Thoracic aorta (tissue), 2 donors: ENCODE results near the gene ATG9A. TPM values are rescaled to one million over a fixed set of nuclear protein-coding genes. Genes with fewer than 3 reads are reported as not detected.

ENCODE experiments used
- ATAC-seq: fragments of 150-250 bp; one replicate; pipeline ENCODE4 v1.8.0; 2017; ENCODE audit warnings: low read depth; ENCODE audit not compliant: insufficient number of reproducible peaks, low FRiP score
- DNase-seq: peaks from one replicate; pipeline ENCODE4 v3.0.0-alpha.2; 2020; ENCODE audit warnings: low spot score
- H3K27ac ChIP-seq, 2 donors: fragments of 200-600 bp; sonication (generic); 1 replicate in 1 of 2; 2 replicates in 1 of 2; pipeline ENCODE4 v1.5.1; 2016; ENCODE audit warnings: mild to moderate bottlenecking in 2 of 2, moderate library complexity in 2 of 2
- H3K27me3 ChIP-seq: fragments of 200-600 bp; sonication (generic); replicated peaks from 2 replicates; pipeline ENCODE4 v1.6.0; 2016; ENCODE audit warnings: mild to moderate bottlenecking; ENCODE audit not compliant: insufficient read depth
- H3K36me3 ChIP-seq: fragments of 200-600 bp; sonication (generic); one replicate; pipeline ENCODE4 v1.5.1; 2016
- H3K4me1 ChIP-seq, 2 donors: fragments of 200-600 bp; sonication (generic); 1 replicate in 1 of 2; 2 replicates in 1 of 2; pipeline versions ENCODE4 v1.5.1 to v1.6.0; 2016; ENCODE audit warnings: low read depth in 2 of 2, mild to moderate bottlenecking in 1 of 2; ENCODE audit not compliant: control insufficient read depth in 1 of 2
- H3K4me3 ChIP-seq: fragments of 200-600 bp; sonication (generic); 2 replicates; pipeline ENCODE4 v1.5.1; 2016; ENCODE audit warnings: mild to moderate bottlenecking
- H3K9me3 ChIP-seq: fragments of 200-600 bp; sonication (generic); 2 replicates; pipeline ENCODE4 v1.5.1; 2016
- total RNA-seq, 2 donors: library from RNA; depleted of rRNA; stranded (reverse); fragments of >200 nt; gene quantifications; one replicate each; pipeline versions ENCODE4 v1.1.0 to v1.2.3, GENCODE V29; 2016
- TF ChIP-seq, protein P1 (sequence below): fragments of 200-600 bp; sonication (generic); IDR thresholded peaks from one replicate; pipeline ENCODE4 v1.5.1; 2019; ENCODE audit warnings: antibody characterized with exemption

Gene ATG9A
- total RNA-seq, 2 donors from 2014 or later: 39.4 to 60.4 TPM

DNA sequence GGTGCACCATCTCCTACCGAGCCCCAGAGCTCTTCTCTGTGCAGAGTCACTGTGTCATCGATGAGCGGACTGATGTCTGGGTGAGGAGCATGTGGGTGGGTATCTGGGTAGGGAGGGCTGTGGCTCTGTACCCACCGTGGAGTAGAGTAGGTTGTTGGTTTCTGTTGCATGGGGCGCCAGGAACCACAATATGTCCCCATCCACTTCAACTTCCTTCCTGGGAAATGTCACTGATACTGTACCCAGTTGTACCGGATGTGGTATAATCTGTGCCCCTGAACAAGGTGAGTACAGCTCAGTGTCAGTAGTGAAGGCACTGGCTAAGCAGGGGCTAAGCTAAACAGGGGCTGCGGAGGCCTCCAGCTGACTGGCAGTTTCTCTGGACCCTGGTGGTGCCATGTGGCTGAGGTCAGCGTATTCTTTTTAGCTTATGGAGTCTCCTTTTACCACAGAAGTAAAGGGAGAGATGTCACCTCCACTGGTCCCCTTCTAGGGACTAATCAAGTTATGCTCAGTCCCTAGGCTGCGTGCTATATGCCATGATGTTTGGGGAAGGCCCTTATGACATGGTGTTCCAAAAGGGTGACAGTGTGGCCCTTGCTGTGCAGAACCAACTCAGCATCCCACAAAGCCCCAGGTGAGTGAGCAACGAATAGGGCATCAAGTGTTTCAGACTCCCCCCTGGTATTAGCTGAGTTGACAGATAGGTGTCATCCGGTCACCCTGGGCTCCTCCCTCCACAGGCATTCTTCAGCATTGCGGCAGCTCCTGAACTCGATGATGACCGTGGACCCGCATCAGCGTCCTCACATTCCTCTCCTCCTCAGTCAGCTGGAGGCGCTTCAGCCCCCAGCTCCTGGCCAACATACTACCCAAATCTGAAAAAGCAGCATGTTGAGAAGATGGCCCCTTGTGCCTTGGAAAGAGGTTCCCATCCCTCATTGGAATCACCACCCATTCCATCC is 18.5 kb upstream of the ATG9A start:
- Histone ChIP-seq H3K27me3 (no peaks in the 10 kb centered on the region), H3K27ac (peak overlapping the region; percentile 88 to 95), H3K36me3 (peaks cover 7% of the 10 kb centered on the region), H3K4me1 (peaks cover 48 to 80% of the 10 kb centered on the region in 2 donors), H3K9me3 (no peaks in the 10 kb centered on the region), H3K4me3 (no peak overlapping the region)
- ATAC-seq (no peak), DNase-seq (no peak)
- TF ChIP-seq, protein P1, sequence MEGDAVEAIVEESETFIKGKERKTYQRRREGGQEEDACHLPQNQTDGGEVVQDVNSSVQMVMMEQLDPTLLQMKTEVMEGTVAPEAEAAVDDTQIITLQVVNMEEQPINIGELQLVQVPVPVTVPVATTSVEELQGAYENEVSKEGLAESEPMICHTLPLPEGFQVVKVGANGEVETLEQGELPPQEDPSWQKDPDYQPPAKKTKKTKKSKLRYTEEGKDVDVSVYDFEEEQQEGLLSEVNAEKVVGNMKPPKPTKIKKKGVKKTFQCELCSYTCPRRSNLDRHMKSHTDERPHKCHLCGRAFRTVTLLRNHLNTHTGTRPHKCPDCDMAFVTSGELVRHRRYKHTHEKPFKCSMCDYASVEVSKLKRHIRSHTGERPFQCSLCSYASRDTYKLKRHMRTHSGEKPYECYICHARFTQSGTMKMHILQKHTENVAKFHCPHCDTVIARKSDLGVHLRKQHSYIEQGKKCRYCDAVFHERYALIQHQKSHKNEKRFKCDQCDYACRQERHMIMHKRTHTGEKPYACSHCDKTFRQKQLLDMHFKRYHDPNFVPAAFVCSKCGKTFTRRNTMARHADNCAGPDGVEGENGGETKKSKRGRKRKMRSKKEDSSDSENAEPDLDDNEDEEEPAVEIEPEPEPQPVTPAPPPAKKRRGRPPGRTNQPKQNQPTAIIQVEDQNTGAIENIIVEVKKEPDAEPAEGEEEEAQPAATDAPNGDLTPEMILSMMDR: no peak

DNA sequence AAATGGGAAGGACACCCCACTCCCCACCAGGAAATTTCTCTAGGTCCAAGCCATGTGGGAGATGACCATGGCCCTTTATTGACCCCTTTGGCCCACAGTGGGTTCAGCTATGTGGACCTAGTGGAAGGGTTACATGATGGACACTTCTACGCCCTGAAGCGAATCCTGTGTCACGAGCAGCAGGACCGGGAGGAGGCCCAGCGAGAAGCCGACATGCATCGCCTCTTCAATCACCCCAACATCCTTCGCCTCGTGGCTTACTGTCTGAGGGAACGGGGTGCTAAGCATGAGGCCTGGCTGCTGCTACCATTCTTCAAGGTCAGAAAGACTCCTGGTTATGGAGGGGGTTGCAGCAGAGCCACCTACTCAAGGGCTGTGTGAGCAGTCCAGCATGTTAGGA is 17.1 kb upstream of the ATG9A start:
- no peak for DNase-seq
- Histone ChIP-seq H3K4me1 (peaks cover 42 to 66% of the 10 kb centered on the region in 2 donors), H3K36me3 (peaks cover 7% of the 10 kb centered on the region)

DNA sequence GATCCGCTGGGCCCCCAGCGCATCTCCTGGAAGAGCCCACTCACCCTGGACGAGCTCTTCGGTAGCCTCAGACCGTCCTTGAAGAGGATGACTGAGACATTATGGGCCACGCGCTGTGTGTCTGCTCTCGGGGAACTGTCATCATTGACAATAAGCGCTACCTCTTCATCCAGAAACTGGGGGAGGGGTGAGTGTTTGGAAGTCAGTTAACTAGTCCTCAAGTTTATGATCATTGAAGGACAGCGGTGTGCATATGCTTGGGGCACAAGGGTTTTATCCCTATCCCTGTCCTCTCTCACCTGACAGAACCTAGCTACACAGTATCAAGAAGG is 16.4 kb upstream of the ATG9A start:
- ATAC-seq (no peak), DNase-seq (no peak)
- no peaks in the 10 kb centered on the region for H3K27me3 ChIP-seq
- H3K36me3 ChIP-seq: peaks cover 5% of the 10 kb centered on the region
- peak overlapping the region; percentile 91 to 92 for H3K27ac ChIP-seq
- peak overlapping the region; percentile 80 for H3K4me3 ChIP-seq
- TF ChIP-seq, protein P1: no peak
- peaks cover 36 to 59% of the 10 kb centered on the region in 2 donors for H3K4me1 ChIP-seq
- no peaks in the 10 kb centered on the region for H3K9me3 ChIP-seq

More for the DNA sequence above, 17.1 kb upstream of the ATG9A start:
- Histone ChIP-seq H3K9me3 (no peaks in the 10 kb centered on the region), H3K27me3 (no peaks in the 10 kb centered on the region), H3K27ac (peak overlapping the region; percentile 91 to 92), H3K4me3 (no peak overlapping the region)
- no peak for ATAC-seq
- TF ChIP-seq, protein P1: no peak

DNA sequence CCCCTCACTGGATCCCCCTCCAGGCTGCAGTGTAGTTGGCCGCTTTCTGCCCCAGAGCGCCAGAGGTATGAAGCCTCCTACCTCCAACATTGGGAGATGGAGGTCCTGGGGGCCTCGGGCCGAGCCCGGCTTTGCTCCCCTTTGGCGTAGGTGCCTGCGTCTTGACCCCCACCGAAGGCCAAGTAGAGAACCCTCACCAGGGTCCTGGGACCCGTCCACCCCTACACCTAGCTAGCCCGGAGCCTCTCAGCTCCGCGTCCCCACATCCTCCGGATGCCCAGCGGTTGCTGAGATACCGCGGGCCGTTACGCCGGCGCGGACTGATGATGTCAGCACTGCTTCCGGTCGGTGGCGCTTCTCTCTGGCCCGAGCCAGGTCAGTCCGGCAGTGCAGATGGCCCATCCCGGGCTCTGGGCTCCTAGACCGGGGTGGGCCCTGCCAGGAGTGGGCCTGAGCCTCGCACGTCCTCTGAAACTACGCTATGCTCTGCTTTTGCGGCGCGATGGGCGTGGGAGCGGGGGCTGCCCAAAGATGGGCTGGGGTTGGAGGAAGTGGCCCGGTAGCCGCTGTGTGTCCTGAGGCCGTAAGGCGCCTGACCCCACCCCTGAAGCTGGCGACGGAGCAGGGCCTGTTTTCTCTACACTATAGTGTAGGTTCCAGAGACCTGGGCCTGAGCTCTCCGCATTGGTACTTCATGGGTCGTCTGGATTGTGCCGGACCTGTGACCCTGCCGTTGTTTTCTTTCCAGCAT is 15.9 kb upstream of the ATG9A start, which contains the start of the genes GLB1L and STK16:
Gene GLB1L (minus strand): TSS at position 297 of the 751 bp plus-strand sequence. CDS start 1,871 bp downstream, outside the sequence.
Gene STK16 (plus strand): TSS at position 332 of the 751 bp plus-strand sequence. CDS start 521 bp downstream, outside the sequence.
- no peaks in the 10 kb centered on the region for H3K27me3 ChIP-seq
- H3K4me3 ChIP-seq: peak within 1 kb of the TSS; percentile 80
- peaks cover under 1% of the 10 kb centered on the region for H3K36me3 ChIP-seq
- H3K4me1 ChIP-seq: peaks cover 30 to 54% of the 10 kb centered on the region in 2 donors
- no peak for DNase-seq
- no peaks in the 10 kb centered on the region for H3K9me3 ChIP-seq
- H3K27ac ChIP-seq: peak within 1 kb of the TSS; percentile 91 to 92
- TF ChIP-seq, protein P1: no peak
- ATAC-seq: peak; percentile 71

DNA sequence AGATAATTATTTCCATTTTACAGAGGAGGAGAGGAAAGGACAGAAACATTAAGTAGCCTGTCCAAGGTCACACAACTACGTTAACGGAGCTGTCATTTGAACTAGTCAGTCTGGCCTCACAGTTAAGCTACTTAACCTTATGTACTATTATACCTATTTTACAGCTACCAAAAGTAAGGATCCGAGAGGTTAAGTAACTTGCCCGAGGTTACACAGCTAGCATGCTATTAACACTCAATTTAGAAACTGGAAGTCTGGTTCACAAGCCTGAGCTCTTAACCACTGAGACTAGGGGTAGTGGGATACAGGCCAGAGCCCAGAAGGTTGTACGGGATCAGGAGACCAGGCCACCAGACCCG is 15.3 kb upstream of the ATG9A start:
- Histone ChIP-seq H3K4me3 (peak overlapping the region; percentile 80), H3K27ac (peak overlapping the region; percentile 91 to 92), H3K36me3 (no peaks in the 10 kb centered on the region), H3K27me3 (no peaks in the 10 kb centered on the region), H3K4me1 (peaks cover 25 to 48% of the 10 kb centered on the region in 2 donors), H3K9me3 (no peaks in the 10 kb centered on the region)
- ATAC-seq (no peak), DNase-seq (no peak)
- TF ChIP-seq, protein P1: no peak
